H1 (cell line): ENCODE results near the gene SOX13. TPM values are rescaled to one million over a fixed set of nuclear protein-coding genes. Genes with fewer than 3 reads are reported as not detected.

Experiments used
- CTCF ChIA-PET: fragments of 300-600 bp; sonication (Branson Sonifier 250); formaldehyde crosslinking; loops from one replicate; lab custom pipeline; 2021; ENCODE audit not compliant: partially characterized antibody; lab: Charles Lee
- POLR2A ChIA-PET: fragments of 300-600 bp; sonication (Branson Sonifier 250); formaldehyde crosslinking; loops from one replicate; lab custom pipeline; 2021; ENCODE audit warnings: inconsistent platforms; ENCODE audit not compliant: partially characterized antibody; lab: Charles Lee
- DNase-seq, 2 experiments: peaks; one replicate each; pipeline versions ENCODE4 v3.0.0 to v3.0.0-alpha.2; 2010 to 2022; ENCODE audit warnings: low spot score in 2 of 2, low read depth in 1 of 2, mixed read lengths in 1 of 2
- FAIRE-seq: peaks from 2 replicates; lab custom pipeline; 2011; peaks lifted over from hg19 to GRCh38; lab: Jason Lieb, UNC
- H2AFZ ChIP-seq: 2 replicates; pipeline ENCODE4 v1.8.1; 2012; ENCODE audit warnings: low read length, inconsistent platforms
- H2AK5ac ChIP-seq: 2 replicates; pipeline ENCODE4 v1.6.1; 2013; ENCODE audit warnings: low read depth, low read length
- H2BK120ac ChIP-seq: replicated peaks from 2 replicates; pipeline ENCODE3; 2013; ENCODE audit warnings: low read depth, low read length, inconsistent platforms
- H2BK12ac ChIP-seq: 2 replicates; pipeline ENCODE4 v1.6.1; 2013; ENCODE audit warnings: low read depth, low read length
- H2BK15ac ChIP-seq: 2 replicates; pipeline ENCODE4 v1.6.1; 2013; ENCODE audit warnings: low read length
- H2BK20ac ChIP-seq: 2 replicates; pipeline ENCODE4 v1.6.1; 2013; ENCODE audit warnings: low read length
- H2BK5ac ChIP-seq: 2 replicates; pipeline ENCODE4 v1.6.1; 2013; ENCODE audit warnings: low read depth, low read length
- H3K14ac ChIP-seq: 2 replicates; pipeline ENCODE4 v1.6.1; 2013; ENCODE audit warnings: inconsistent platforms; ENCODE audit not compliant: insufficient read length
- H3K18ac ChIP-seq: 2 replicates; pipeline ENCODE4 v1.6.1; 2013; ENCODE audit warnings: low read length; ENCODE audit errors: extremely low read depth
- H3K23ac ChIP-seq: 2 replicates; pipeline ENCODE4 v1.6.1; 2013; ENCODE audit warnings: inconsistent platforms; ENCODE audit not compliant: insufficient read length
- H3K23me2 ChIP-seq: 2 replicates; pipeline ENCODE4 v1.6.1; 2013; ENCODE audit warnings: low read depth, low read length
- H3K27ac ChIP-seq: 2 replicates; pipeline ENCODE4 v1.6.1; 2011; ENCODE audit warnings: low read depth, low read length, inconsistent platforms
- H3K27me3 ChIP-seq, 4 experiments: replicated peaks in 1 of 4; 1 replicate in 1 of 4; 2 replicates in 3 of 4; pipeline versions ENCODE4 v1.6.1 to v1.8.1; 2011 to 2013; ENCODE audit warnings: low read length in 3 of 4, mild to moderate bottlenecking in 3 of 4, inconsistent platforms in 2 of 4, mixed read lengths in 2 of 4, moderate library complexity in 1 of 4; ENCODE audit not compliant: control insufficient read depth in 3 of 4, insufficient read depth in 3 of 4; ENCODE audit errors: extremely low read depth in 1 of 4
- H3K36me3 ChIP-seq, 4 experiments: 2 replicates each; pipeline versions ENCODE4 v1.6.1 to v1.8.1; 2011 to 2013; ENCODE audit warnings: mild to moderate bottlenecking in 4 of 4, low read length in 3 of 4, moderate library complexity in 2 of 4, control low read depth in 1 of 4, inconsistent platforms in 1 of 4; ENCODE audit not compliant: insufficient read depth in 4 of 4, control insufficient read depth in 2 of 4
- H3K4ac ChIP-seq: replicated peaks from 2 replicates; pipeline ENCODE3; 2013; ENCODE audit warnings: low read length, low read depth, mixed read lengths, inconsistent platforms; ENCODE audit not compliant: insufficient read length
- H3K4me1 ChIP-seq, 4 experiments: replicated peaks in 1 of 4; 1 replicate in 1 of 4; 2 replicates in 3 of 4; pipeline versions ENCODE4 v1.6.1 to v1.8.1; 2011 to 2013; ENCODE audit warnings: low read length in 3 of 4, inconsistent platforms in 2 of 4, mixed read lengths in 1 of 4; ENCODE audit not compliant: insufficient read depth in 4 of 4, control insufficient read depth in 3 of 4
- H3K4me2 ChIP-seq, 2 experiments: 2 replicates each; pipeline versions ENCODE4 v1.6.1 to v1.8.1; 2011 to 2013; ENCODE audit warnings: low read depth in 2 of 2, low read length in 2 of 2, control low read depth in 1 of 2, inconsistent platforms in 1 of 2, mild to moderate bottlenecking in 1 of 2; ENCODE audit not compliant: insufficient read depth in 1 of 2
- H3K4me3 ChIP-seq, 4 experiments: fragments of 200-600, 300-600 bp in 1 of 4; sonication (generic), shearing (Covaris generic), sonication (Bioruptor Twin) in 1 of 4; 2 replicates each; pipeline versions ENCODE4 v1.5.1 to v1.8.1; 2011 to 2016; ENCODE audit warnings: low read length in 4 of 4, low read depth in 3 of 4, control low read depth in 2 of 4, inconsistent platforms in 2 of 4, mild to moderate bottlenecking in 2 of 4, mixed read lengths in 1 of 4, moderate library complexity in 1 of 4; ENCODE audit not compliant: insufficient read depth in 2 of 4; ENCODE audit errors: extremely low read depth in 1 of 4
- H3K56ac ChIP-seq: replicated peaks from 2 replicates; pipeline ENCODE3; 2013; ENCODE audit warnings: low read depth, mild to moderate bottlenecking, mixed read lengths, low read length, inconsistent platforms; ENCODE audit not compliant: insufficient read length
- H3K79me1 ChIP-seq: 2 replicates; pipeline ENCODE4 v1.6.1; 2013; ENCODE audit warnings: low read depth, low read length, control low read depth
- H3K79me2 ChIP-seq, 2 experiments: 2 replicates each; pipeline versions ENCODE4 v1.6.1 to v1.8.1; 2012 to 2013; ENCODE audit warnings: low read length in 2 of 2, mild to moderate bottlenecking in 2 of 2, inconsistent platforms in 1 of 2; ENCODE audit not compliant: insufficient read depth in 2 of 2, control insufficient read depth in 1 of 2
- H3K9ac ChIP-seq, 4 experiments: replicated peaks in 1 of 4; 1 replicate in 1 of 4; 2 replicates in 3 of 4; pipeline versions ENCODE4 v1.6.1 to v1.8.1; 2011 to 2013; ENCODE audit warnings: low read depth in 3 of 4, low read length in 3 of 4, control low read depth in 2 of 4, mild to moderate bottlenecking in 2 of 4, moderate library complexity in 2 of 4, inconsistent platforms in 1 of 4; ENCODE audit errors: extremely low read depth in 1 of 4
- H3K9me3 ChIP-seq, 2 experiments: 2 replicates each; pipeline versions ENCODE4 v1.6.1 to v1.8.1; 2012 to 2013; ENCODE audit warnings: mild to moderate bottlenecking in 2 of 2, moderate library complexity in 2 of 2, control low read depth in 1 of 2, inconsistent platforms in 1 of 2, low read depth in 1 of 2, low read length in 1 of 2, mixed read lengths in 1 of 2; ENCODE audit not compliant: insufficient read depth in 2 of 2
- H4K20me1 ChIP-seq, 2 experiments: replicated peaks in 1 of 2; 2 replicates each; pipeline versions ENCODE3 to v1.8.1; 2011 to 2013; ENCODE audit warnings: inconsistent platforms in 2 of 2, low read length in 2 of 2, mild to moderate bottlenecking in 1 of 2; ENCODE audit not compliant: insufficient read depth in 2 of 2, control insufficient read depth in 1 of 2
- H4K5ac ChIP-seq: 2 replicates; pipeline ENCODE4 v1.6.1; 2013; ENCODE audit warnings: low read length, low read depth, mixed read lengths, inconsistent platforms; ENCODE audit not compliant: insufficient read length
- H4K8ac ChIP-seq: 2 replicates; pipeline ENCODE4 v1.8.0; 2013; ENCODE audit warnings: mild to moderate bottlenecking, moderate library complexity, low read length, inconsistent platforms; ENCODE audit not compliant: insufficient read depth; ENCODE audit errors: extremely low read depth
- H4K91ac ChIP-seq: replicated peaks from 2 replicates; pipeline ENCODE3; 2013; ENCODE audit warnings: low read length, mixed read lengths, inconsistent platforms; ENCODE audit not compliant: insufficient read length
- EGR1 ChIP-seq: IDR thresholded peaks from 2 replicates; pipeline ENCODE4 v1.6.1; 2011; ENCODE audit warnings: low read depth, low read length, borderline replicate concordance
- GABPA ChIP-seq: IDR thresholded peaks from 2 replicates; pipeline ENCODE4 v1.6.1; 2011; ENCODE audit warnings: mild to moderate bottlenecking, low read length, moderate library complexity, borderline replicate concordance; ENCODE audit not compliant: insufficient read depth
- KDM5A ChIP-seq: fragments of 200-600 bp; IDR thresholded peaks from 2 replicates; pipeline ENCODE4 v1.7.1; 2012; ENCODE audit warnings: mild to moderate bottlenecking, low read length, inconsistent platforms, mixed read lengths
- POLR2A ChIP-seq, 2 experiments: IDR thresholded peaks; 1 replicate in 1 of 2; 2 replicates in 1 of 2; pipeline ENCODE4 v1.6.1; 2011; ENCODE audit warnings: low read depth in 2 of 2, low read length in 2 of 2, mild to moderate bottlenecking in 2 of 2; ENCODE audit errors: control extremely low read depth in 1 of 2
- POLR2AphosphoS5 ChIP-seq: IDR thresholded peaks from 2 replicates; pipeline ENCODE4 v1.6.1; 2011; ENCODE audit warnings: low read depth, low read length
- WGBS, 2 experiments: shearing (Covaris generic) in 1 of 2; methylation state at CpG; one replicate each; pipeline versions ENCODE4 v1.1.6 to v1.1.7; 2013 to 2015; ENCODE audit warnings: low lambda C conversion rate in 2 of 2, mixed read lengths in 2 of 2, inconsistent platforms in 1 of 2, low coverage in 1 of 2, missing lambda C conversion rate in 1 of 2; ENCODE audit not compliant: insufficient replicate concordance in 2 of 2, insufficient coverage in 1 of 2, insufficient read length in 1 of 2; ENCODE audit errors: extremely low coverage in 1 of 2, missing lambda C conversion rate in 1 of 2; 5-methylcytosine and 5-hydroxymethylcytosine counted together
- polyA plus RNA-seq, 7 experiments: library from polyadenylated mRNA; depleted of rRNA in 3 of 7; stranded (reverse) in 5 of 7; unstranded in 2 of 7; fragments of >200 nt in 5 of 7; fragments of 200-250 nt in 2 of 7; gene quantifications; 1 replicate in 5 of 7; 2 replicates in 1 of 7; 4 replicates in 1 of 7; pipeline versions ENCODE4 v1.2.1 to v1.2.3, GENCODE V29; 2011 to 2013; ENCODE audit warnings: missing spikeins in 2 of 7, mixed read lengths in 2 of 7
- total RNA-seq: library from RNA; stranded (reverse); fragmentation: NEBNext Ultra II Directional; extraction: Animal tissue kit (Norgen Biotek cat#: 25700); gene quantifications from 2 replicates; pipeline ENCODE4 v1.2.1, GENCODE V29; 2021
- TF ChIP-seq, protein P1 (sequence below), 3 experiments: IDR thresholded peaks; 1 replicate in 2 of 3; 2 replicates in 1 of 3; pipeline versions ENCODE4 v1.5.1 to v1.6.1; 2011; ENCODE audit warnings: low read length in 3 of 3, mild to moderate bottlenecking in 3 of 3, inconsistent platforms in 2 of 3, low read depth in 1 of 3, moderate library complexity in 1 of 3; ENCODE audit not compliant: insufficient read depth in 1 of 3; ENCODE audit errors: control extremely low read depth in 1 of 3

SOX13 gene
- total and polyA plus RNA-seq, 2 of the 8 experiments (the other 6 are each of a cell fraction or from before 2014, with no cell fraction given): 113 to 173 TPM

DNA sequence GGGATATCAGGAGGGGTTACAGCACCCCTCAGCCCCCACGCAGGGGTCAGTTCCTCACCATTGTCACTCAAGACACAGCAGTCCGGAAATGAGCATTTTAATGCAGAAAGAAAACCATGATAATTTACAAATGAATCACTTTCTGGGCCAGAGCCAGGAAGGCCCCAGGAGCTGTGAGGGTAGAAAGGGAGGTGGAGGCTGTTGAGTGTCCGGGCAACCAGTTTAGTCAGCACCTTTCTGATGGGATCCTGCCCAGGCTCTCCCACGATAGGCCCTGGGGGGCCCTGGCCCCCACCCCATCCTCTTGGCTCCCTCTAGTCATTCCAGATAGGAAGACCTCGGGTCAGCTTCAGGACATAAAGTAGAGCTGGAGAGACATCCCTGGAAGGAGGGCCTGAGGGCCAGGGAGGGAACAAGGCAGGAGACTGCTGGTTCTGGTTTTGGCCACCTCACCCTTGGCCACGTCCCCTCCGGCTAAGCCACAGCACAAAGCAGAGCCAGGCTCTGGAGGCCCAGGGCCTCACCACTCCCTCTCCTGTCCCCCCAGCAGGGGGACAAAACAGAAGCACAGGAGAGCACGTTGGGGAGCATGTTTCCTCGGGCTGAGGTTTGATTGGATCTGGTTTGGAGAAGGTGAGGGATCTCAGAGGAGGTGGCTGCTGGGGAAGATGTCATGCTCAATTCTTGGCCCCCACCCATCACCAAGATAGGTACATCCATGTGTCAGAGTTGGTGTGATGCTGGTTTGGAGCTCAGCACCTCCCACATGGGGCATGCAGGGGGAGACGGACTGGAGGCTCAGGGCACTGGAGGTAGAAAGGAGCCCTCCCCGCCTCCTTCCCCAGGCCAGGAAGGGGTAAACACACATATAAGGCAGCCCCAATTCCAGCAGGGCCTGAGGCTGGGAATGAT lies 58.3 kb downstream of the SOX13 start:
- no peaks in the 10 kb centered on the region for H3K23me2 ChIP-seq
- 78% methylated on average over 11 of the region's 11 CpGs; no CpG with 5 or more reads in 1 of the 2 experiments for WGBS, 2 experiments

More for the DNA sequence above, 58.3 kb downstream of the SOX13 start:
- H3K4ac ChIP-seq: no peak overlapping the region
- H4K20me1 ChIP-seq: peaks cover 0 to 4% of the 10 kb centered on the region in 2 experiments
- H2BK12ac ChIP-seq: no peak overlapping the region
- H2BK20ac ChIP-seq: no peak overlapping the region
- FAIRE-seq: no peak
- H3K4me1 ChIP-seq: peaks cover 4 to 23% (median 7%) of the 10 kb centered on the region in 4 experiments
- TF ChIP-seq GABPA (no peak), POLR2A (IDR thresholded peaks at IDR 0.05; ENCODE audit: control extremely low read depth in 1 of 2, low read depth in 2 of 2, low read length in 2 of 2) (peak in 1 of 2 experiments; percentile 32; a peak in 2 of 3 replicates), EGR1 (no peak), POLR2AphosphoS5 (peak; percentile 75), KDM5A (no peak)
- TF ChIP-seq, protein P1, sequence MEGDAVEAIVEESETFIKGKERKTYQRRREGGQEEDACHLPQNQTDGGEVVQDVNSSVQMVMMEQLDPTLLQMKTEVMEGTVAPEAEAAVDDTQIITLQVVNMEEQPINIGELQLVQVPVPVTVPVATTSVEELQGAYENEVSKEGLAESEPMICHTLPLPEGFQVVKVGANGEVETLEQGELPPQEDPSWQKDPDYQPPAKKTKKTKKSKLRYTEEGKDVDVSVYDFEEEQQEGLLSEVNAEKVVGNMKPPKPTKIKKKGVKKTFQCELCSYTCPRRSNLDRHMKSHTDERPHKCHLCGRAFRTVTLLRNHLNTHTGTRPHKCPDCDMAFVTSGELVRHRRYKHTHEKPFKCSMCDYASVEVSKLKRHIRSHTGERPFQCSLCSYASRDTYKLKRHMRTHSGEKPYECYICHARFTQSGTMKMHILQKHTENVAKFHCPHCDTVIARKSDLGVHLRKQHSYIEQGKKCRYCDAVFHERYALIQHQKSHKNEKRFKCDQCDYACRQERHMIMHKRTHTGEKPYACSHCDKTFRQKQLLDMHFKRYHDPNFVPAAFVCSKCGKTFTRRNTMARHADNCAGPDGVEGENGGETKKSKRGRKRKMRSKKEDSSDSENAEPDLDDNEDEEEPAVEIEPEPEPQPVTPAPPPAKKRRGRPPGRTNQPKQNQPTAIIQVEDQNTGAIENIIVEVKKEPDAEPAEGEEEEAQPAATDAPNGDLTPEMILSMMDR (IDR thresholded peaks at IDR 0.05; ENCODE audit: control extremely low read depth in 1 of 3, insufficient read depth in 1 of 3, low read depth in 1 of 3, low read length in 3 of 3): peak in 1 of 3 experiments; percentile 6; a peak in 1 of 4 replicates
- H3K36me3 ChIP-seq: peaks cover 0 to 3% (median under 1%) of the 10 kb centered on the region in 4 experiments; a peak in 4 of 8 replicates
- H3K9me3 ChIP-seq: no peaks in the 10 kb centered on the region
- H3K4me2 ChIP-seq: no peak overlapping the region
- H4K8ac ChIP-seq: no peak overlapping the region; the same call in 1 of the 2 replicates
- H3K9ac ChIP-seq: no peak overlapping the region
- H2AFZ ChIP-seq: no peak overlapping the region
- no peak overlapping the region for H3K23ac ChIP-seq
- no peak overlapping the region for H3K4me3 ChIP-seq
- H3K56ac ChIP-seq: no peak overlapping the region
- no peak overlapping the region for H3K27ac ChIP-seq
- H2AK5ac ChIP-seq: no peak overlapping the region
- H2BK120ac ChIP-seq: no peak overlapping the region
- H3K27me3 ChIP-seq: no peaks in the 10 kb centered on the region; a peak in 1 of 7 replicates
- H3K79me1 ChIP-seq: no peaks in the 10 kb centered on the region
- no peak overlapping the region for H3K14ac ChIP-seq
- H4K91ac ChIP-seq: no peak overlapping the region
- H3K79me2 ChIP-seq: no peaks in the 10 kb centered on the region
- POLR2A ChIA-PET: interaction anchor here (0.9 to 13.3 kb wide), 12 partner anchors 11 to 264 kb away, joined by 3 to 174 read pairs (median 4); partner anchors contain the start of genes ETNK2, SNRPE and SOX13
- CTCF ChIA-PET: interaction anchor here (0.6 to 11.3 kb wide), 16 partner anchors 9 to 272 kb away, joined by 3 to 261 read pairs (median 8); partner anchors contain the start of genes ETNK2 and SOX13
- DNase-seq: no peak
- H3K18ac ChIP-seq: no peak overlapping the region
- H4K5ac ChIP-seq: no peak overlapping the region
- no peak overlapping the region for H2BK15ac ChIP-seq
- H2BK5ac ChIP-seq: 0 out of 2 replicates have a peak overlapping the region, but pooled peaks have one; percentile 1
